Small intestine (tissue), 7 donors: Measurements from ENCODE around the gene DNAJC3. TPM values are rescaled to one million over a fixed set of nuclear protein-coding genes. Genes with fewer than 3 reads are reported as not detected.
"Not testable (repeated sequence)": the region's sequence is repeated elsewhere in the genome, so short reads cannot be mapped to it uniquely, and the experiment has no call there.

Experiments
- DNase-seq, 2 donors: peaks; one replicate each; pipeline versions ENCODE4 v3.0.0 to v3.0.0-alpha.2; 2013
- FAIRE-seq: peaks from 2 replicates; lab custom pipeline; 2012; peaks lifted over from hg19 to GRCh38; lab: Jason Lieb, UNC
- H3K27ac ChIP-seq, 3 donors: one replicate each; pipeline ENCODE4 v1.5.1; 2013; ENCODE audit warnings: low read length in 2 of 3, mild to moderate bottlenecking in 2 of 3, control low read depth in 1 of 3, inconsistent platforms in 1 of 3, low read depth in 1 of 3, moderate library complexity in 1 of 3
- H3K27me3 ChIP-seq, 3 donors: one replicate each; pipeline ENCODE4 v1.6.1; 2013; ENCODE audit warnings: low read length in 3 of 3, inconsistent platforms in 1 of 3; ENCODE audit not compliant: control insufficient read depth in 3 of 3, insufficient read depth in 3 of 3
- H3K36me3 ChIP-seq, 3 donors: one replicate each; pipeline ENCODE4 v1.6.1; 2013; ENCODE audit warnings: low read length in 3 of 3, inconsistent platforms in 1 of 3, low read depth in 1 of 3, mild to moderate bottlenecking in 1 of 3, moderate library complexity in 1 of 3; ENCODE audit not compliant: control insufficient read depth in 3 of 3, insufficient read depth in 2 of 3
- H3K4me1 ChIP-seq, 3 donors: one replicate each; pipeline ENCODE4 v1.6.1; 2013; ENCODE audit warnings: low read length in 2 of 3, inconsistent platforms in 1 of 3, low read depth in 1 of 3, mild to moderate bottlenecking in 1 of 3, moderate library complexity in 1 of 3; ENCODE audit not compliant: control insufficient read depth in 3 of 3, insufficient read depth in 2 of 3
- H3K4me3 ChIP-seq, 3 donors: one replicate each; pipeline ENCODE4 v1.5.1; 2013; ENCODE audit warnings: low read length in 3 of 3, control low read depth in 1 of 3, inconsistent platforms in 1 of 3, low read depth in 1 of 3, mild to moderate bottlenecking in 1 of 3, moderate library complexity in 1 of 3
- H3K9me3 ChIP-seq, 2 donors: one replicate each; pipeline ENCODE4 v1.6.1; 2013; ENCODE audit warnings: low read depth in 1 of 2, low read length in 1 of 2; ENCODE audit not compliant: control insufficient read depth in 2 of 2, insufficient read depth in 1 of 2
- WGBS, 3 donors: extraction: QIAGEN DNeasy Blood & Tissue Kit; methylation state at CpG; one replicate each; pipeline ENCODE4 v1.1.7; 2013; 5-methylcytosine and 5-hydroxymethylcytosine counted together
- polyA plus RNA-seq, 4 donors: library from polyadenylated mRNA; stranded (reverse) in 3 of 4; unstranded in 1 of 4; fragments of 200-250 nt in 3 of 4; fragments of 120-200 nt in 1 of 4; gene quantifications; one replicate each; pipeline versions ENCODE4 v1.2.1 to v1.2.3, GENCODE V29; 2013
- donor health status: healthy with polysubstance abuse.
- donor health status: control.
- donor health status: control.
- donor health status: Bipolar disorder and iron deficiency.
- donor health status: healthy.

DNAJC3 gene
- polyA plus RNA-seq, 4 donors: 8.7 to 50.3 (median 19.3) TPM

- Histone ChIP-seq H3K4me3 (peak overlapping the region in 2 of 3 donors; percentile 80 to 98), H3K27ac (no peak overlapping the region), H3K27me3 (no peaks in the 10 kb centered on the region), H3K9me3 (peaks cover 0 to 3% of the 10 kb centered on the region in 2 donors), H3K36me3 (peaks cover 0 to 2% (median 0%) of the 10 kb centered on the region in 3 donors), H3K4me1 (peaks cover 0 to 9% (median 5%) of the 10 kb centered on the region in 3 donors)
- peak; percentile 13 to 18 for DNase-seq
- WGBS, 3 donors: 45 to 60% (median 49%) methylated on average over 4 of the region's 4 CpGs
- no peak for FAIRE-seq
These were observed 2.0 kb downstream of the DNAJC3 start for GRCh38 chr13:95678967-95679366.

GRCh38 chr13:95679722-95680121 is 2.8 kb downstream of the DNAJC3 start:
- H3K27me3 ChIP-seq: no peaks in the 10 kb centered on the region
- 24 to 42% (median 39%) methylated on average over 2 of the region's 2 CpGs for WGBS, 3 donors
- no peak overlapping the region for H3K27ac ChIP-seq
- peaks cover 0 to 2% (median 0%) of the 10 kb centered on the region in 3 donors for H3K36me3 ChIP-seq
- peaks cover 0 to 9% (median 8%) of the 10 kb centered on the region in 3 donors for H3K4me1 ChIP-seq
- H3K4me3 ChIP-seq: no peak overlapping the region
- peaks cover 0 to 3% of the 10 kb centered on the region in 2 donors for H3K9me3 ChIP-seq
- DNase-seq: no peak
- peak; percentile 19 for FAIRE-seq

- no peak for DNase-seq
- Histone ChIP-seq H3K9me3 (peaks cover 0 to 15% of the 10 kb centered on the region in 2 donors), H3K4me3 (no peak overlapping the region), H3K27ac (no peak overlapping the region), H3K27me3 (no peaks in the 10 kb centered on the region), H3K36me3 (peaks cover 0 to 5% (median 0%) of the 10 kb centered on the region in 3 donors), H3K4me1 (peaks cover 1 to 8% (median 3%) of the 10 kb centered on the region in 3 donors)
- 79 to 84% (median 81%) methylated on average over 2 of the region's 2 CpGs for WGBS, 3 donors
- no peak for FAIRE-seq
These were observed 7.5 kb downstream of the DNAJC3 start for GRCh38 chr13:95684418-95684817.

- 74 to 88% (median 76%) methylated on average over 5 of the region's 5 CpGs for WGBS, 3 donors
- peaks cover 0 to 15% of the 10 kb centered on the region in 2 donors for H3K9me3 ChIP-seq
- not testable (repeated sequence) for H3K36me3 ChIP-seq, H3K4me3 ChIP-seq, H3K4me1 ChIP-seq, H3K27ac ChIP-seq, FAIRE-seq, DNase-seq, H3K27me3 ChIP-seq
These were observed 8.0 kb downstream of the DNAJC3 start for GRCh38 chr13:95684960-95685359.

- FAIRE-seq (no peak), DNase-seq (no peak)
- 83 to 94% (median 84%) methylated on average over 3 of the region's 3 CpGs for WGBS, 3 donors
- peaks cover 0 to 4% (median 0%) of the 10 kb centered on the region in 3 donors for H3K36me3 ChIP-seq
- H3K4me3 ChIP-seq: no peak overlapping the region
- no peak overlapping the region for H3K27ac ChIP-seq
- H3K9me3 ChIP-seq: peaks cover 0 to 14% of the 10 kb centered on the region in 2 donors
- H3K27me3 ChIP-seq: no peaks in the 10 kb centered on the region
- H3K4me1 ChIP-seq: peaks cover 0 to 6% (median 1%) of the 10 kb centered on the region in 3 donors
These were observed 12.6 kb downstream of the DNAJC3 start for GRCh38 chr13:95689582-95689926.

GRCh38 chr13:95690986-95691385 is 14.0 kb downstream of the DNAJC3 start:
- DNase-seq, H3K36me3 ChIP-seq, H3K4me1 ChIP-seq, H3K9me3 ChIP-seq, FAIRE-seq, H3K27ac ChIP-seq, H3K4me3 ChIP-seq, H3K27me3 ChIP-seq: not testable (repeated sequence)
- 96 to 100% (median 97%) methylated on average over 9 to 28 of the region's 28 CpGs for WGBS, 3 donors

GRCh38 chr13:95697052-95697680 is 20.2 kb downstream of the DNAJC3 start:
- Histone ChIP-seq H3K4me1 (peaks cover 0 to 2% (median 0%) of the 10 kb centered on the region in 3 donors), H3K36me3 (no peaks in the 10 kb centered on the region), H3K27me3 (no peaks in the 10 kb centered on the region), H3K27ac (no peak overlapping the region), H3K9me3 (no peaks in the 10 kb centered on the region), H3K4me3 (no peak overlapping the region)
- FAIRE-seq: no peak
- WGBS, 3 donors: 93 to 94% (median 93%) methylated on average over 6 of the region's 6 CpGs
- DNase-seq: no peak

- DNase-seq (no peak), FAIRE-seq (no peak)
- Histone ChIP-seq H3K27ac (no peak overlapping the region), H3K9me3 (no peaks in the 10 kb centered on the region), H3K4me1 (peaks cover 0 to 2% (median 0%) of the 10 kb centered on the region in 3 donors), H3K36me3 (no peaks in the 10 kb centered on the region), H3K4me3 (no peak overlapping the region), H3K27me3 (no peaks in the 10 kb centered on the region)
- 86 to 98% (median 91%) methylated on average over 5 of the region's 5 CpGs for WGBS, 3 donors
These were observed 21.3 kb downstream of the DNAJC3 start for GRCh38 chr13:95698047-95698749.
